ENCODE measurements around the gene STX11.

DNA sequence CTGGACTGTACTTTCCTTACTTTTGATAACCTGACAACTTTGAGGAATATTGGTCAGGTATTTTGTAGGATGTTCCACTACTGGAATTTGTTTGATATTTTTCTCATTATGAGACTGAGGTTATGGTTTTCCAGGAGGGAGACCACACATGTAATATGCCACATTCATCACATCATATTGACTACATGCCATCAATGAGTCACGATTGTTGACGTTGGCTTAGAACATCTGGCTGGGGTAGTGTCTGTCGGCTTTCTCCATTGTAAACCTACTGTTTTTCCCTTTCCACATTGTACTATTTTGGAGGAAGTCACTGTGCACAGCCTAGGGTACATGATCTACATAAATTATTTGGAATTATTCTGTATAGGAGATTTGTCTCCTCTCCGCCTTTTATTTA, 1.4 kb upstream of the STX11 start:
- TF ChIP-seq, protein P1, sequence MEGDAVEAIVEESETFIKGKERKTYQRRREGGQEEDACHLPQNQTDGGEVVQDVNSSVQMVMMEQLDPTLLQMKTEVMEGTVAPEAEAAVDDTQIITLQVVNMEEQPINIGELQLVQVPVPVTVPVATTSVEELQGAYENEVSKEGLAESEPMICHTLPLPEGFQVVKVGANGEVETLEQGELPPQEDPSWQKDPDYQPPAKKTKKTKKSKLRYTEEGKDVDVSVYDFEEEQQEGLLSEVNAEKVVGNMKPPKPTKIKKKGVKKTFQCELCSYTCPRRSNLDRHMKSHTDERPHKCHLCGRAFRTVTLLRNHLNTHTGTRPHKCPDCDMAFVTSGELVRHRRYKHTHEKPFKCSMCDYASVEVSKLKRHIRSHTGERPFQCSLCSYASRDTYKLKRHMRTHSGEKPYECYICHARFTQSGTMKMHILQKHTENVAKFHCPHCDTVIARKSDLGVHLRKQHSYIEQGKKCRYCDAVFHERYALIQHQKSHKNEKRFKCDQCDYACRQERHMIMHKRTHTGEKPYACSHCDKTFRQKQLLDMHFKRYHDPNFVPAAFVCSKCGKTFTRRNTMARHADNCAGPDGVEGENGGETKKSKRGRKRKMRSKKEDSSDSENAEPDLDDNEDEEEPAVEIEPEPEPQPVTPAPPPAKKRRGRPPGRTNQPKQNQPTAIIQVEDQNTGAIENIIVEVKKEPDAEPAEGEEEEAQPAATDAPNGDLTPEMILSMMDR (IDR thresholded peaks at IDR 0.05), result no peak
- TF ChIP-seq POLR2A (IDR thresholded peaks at IDR 0.05), result no peak

Measured in adrenal gland (tissue), 5 donors.